H9 (cell line): Measurements from ENCODE around the gene PPM1J. TPM values are rescaled to one million over a fixed set of nuclear protein-coding genes. Genes with fewer than 3 reads are reported as not detected.

Source experiments
- DNase-seq: peaks from one replicate; pipeline ENCODE4 v3.0.0-alpha.2; 2017
- H2AFZ ChIP-seq: one replicate; pipeline ENCODE4 v1.6.1; 2013; ENCODE audit warnings: mild to moderate bottlenecking, low read length, control low read depth, moderate library complexity
- H2AK5ac ChIP-seq: 2 replicates; pipeline ENCODE4 v1.6.1; 2013; ENCODE audit warnings: low read length, control low read depth, mixed read lengths; ENCODE audit not compliant: insufficient read length
- H2BK120ac ChIP-seq: one replicate; pipeline ENCODE4 v1.6.1; 2013; ENCODE audit warnings: low read depth, mild to moderate bottlenecking, low read length, control low read depth, inconsistent platforms; ENCODE audit not compliant: poor library complexity, severe bottlenecking
- H2BK12ac ChIP-seq: 2 replicates; pipeline ENCODE4 v1.6.1; 2013; ENCODE audit warnings: low read length, control low read depth, mixed read lengths, low read depth; ENCODE audit not compliant: insufficient read length
- H2BK15ac ChIP-seq: 2 replicates; pipeline ENCODE4 v1.6.1; 2013; ENCODE audit warnings: low read depth, low read length, control low read depth
- H2BK20ac ChIP-seq: one replicate; pipeline ENCODE4 v1.6.1; 2013; ENCODE audit warnings: low read depth, mild to moderate bottlenecking, low read length, control low read depth, inconsistent platforms; ENCODE audit not compliant: poor library complexity, severe bottlenecking
- H2BK5ac ChIP-seq: 2 replicates; pipeline ENCODE4 v1.6.1; 2013; ENCODE audit warnings: low read length, control low read depth, mixed read lengths; ENCODE audit not compliant: insufficient read length
- H3K14ac ChIP-seq: 2 replicates; pipeline ENCODE4 v1.6.1; 2013; ENCODE audit warnings: low read length, control low read depth; ENCODE audit not compliant: insufficient read depth
- H3K18ac ChIP-seq: 2 replicates; pipeline ENCODE4 v1.6.1; 2013; ENCODE audit warnings: low read depth, mild to moderate bottlenecking, mixed read lengths, low read length, control low read depth; ENCODE audit not compliant: insufficient read length
- H3K23ac ChIP-seq: 2 replicates; pipeline ENCODE4 v1.6.1; 2013; ENCODE audit warnings: low read length, control low read depth, mixed read lengths, low read depth; ENCODE audit not compliant: insufficient read length
- H3K23me2 ChIP-seq: 2 replicates; pipeline ENCODE4 v1.6.1; 2013; ENCODE audit warnings: low read depth, mild to moderate bottlenecking, mixed read lengths, low read length, control low read depth; ENCODE audit not compliant: insufficient read length, poor library complexity, severe bottlenecking
- H3K27ac ChIP-seq: 2 replicates; pipeline ENCODE4 v1.5.1; 2013; ENCODE audit warnings: low read length, control low read depth, mixed read lengths, low read depth; ENCODE audit not compliant: insufficient read length
- H3K27me3 ChIP-seq: 2 replicates; pipeline ENCODE4 v1.6.1; 2013; ENCODE audit warnings: low read length, control low read depth, inconsistent platforms; ENCODE audit not compliant: insufficient read depth
- H3K4ac ChIP-seq: 2 replicates; pipeline ENCODE4 v1.6.1; 2013; ENCODE audit warnings: low read depth, mild to moderate bottlenecking, control low read depth, inconsistent platforms, low read length, moderate library complexity
- H3K4me1 ChIP-seq: 2 replicates; pipeline ENCODE4 v1.6.1; 2013; ENCODE audit warnings: low read length, control low read depth, inconsistent platforms; ENCODE audit not compliant: insufficient read depth
- H3K4me2 ChIP-seq: 2 replicates; pipeline ENCODE4 v1.6.1; 2013; ENCODE audit warnings: low read length, control low read depth, mixed read lengths; ENCODE audit not compliant: insufficient read length, insufficient read depth
- H3K56ac ChIP-seq: 2 replicates; pipeline ENCODE4 v1.6.1; 2013; ENCODE audit warnings: low read depth, mild to moderate bottlenecking, mixed read lengths, low read length, control low read depth; ENCODE audit not compliant: insufficient read length
- H3K79me1 ChIP-seq: 2 replicates; pipeline ENCODE4 v1.6.1; 2013; ENCODE audit warnings: low read depth, mild to moderate bottlenecking, moderate library complexity, low read length, control low read depth, inconsistent platforms; ENCODE audit not compliant: insufficient read depth, poor library complexity, severe bottlenecking
- H3K79me2 ChIP-seq: 2 replicates; pipeline ENCODE4 v1.6.1; 2013; ENCODE audit warnings: low read length, control low read depth, inconsistent platforms; ENCODE audit not compliant: insufficient read depth
- H3K9ac ChIP-seq: 2 replicates; pipeline ENCODE4 v1.6.1; 2013; ENCODE audit warnings: low read length, control low read depth, mixed read lengths; ENCODE audit not compliant: insufficient read length; ENCODE audit errors: extremely low read depth
- H3K9me3 ChIP-seq: one replicate; pipeline ENCODE4 v1.6.1; 2013; ENCODE audit warnings: low read depth, low read length, inconsistent platforms; ENCODE audit not compliant: control insufficient read depth
- H3T11ph ChIP-seq: one replicate; pipeline ENCODE4 v1.6.1; 2013; ENCODE audit warnings: mild to moderate bottlenecking, low read length, control low read depth, inconsistent platforms
- H4K20me1 ChIP-seq: one replicate; pipeline ENCODE4 v1.6.1; 2013; ENCODE audit not compliant: control insufficient read depth, insufficient read length, insufficient read depth
- H4K5ac ChIP-seq: 2 replicates; pipeline ENCODE4 v1.6.1; 2013; ENCODE audit warnings: low read depth, mild to moderate bottlenecking, mixed read lengths, low read length, control low read depth; ENCODE audit not compliant: insufficient read length
- H4K8ac ChIP-seq: replicated peaks from 2 replicates; pipeline ENCODE4 v1.6.1; 2013; ENCODE audit warnings: low read length, control low read depth, mixed read lengths, low read depth; ENCODE audit not compliant: insufficient read length
- H4K91ac ChIP-seq: 2 replicates; pipeline ENCODE4 v1.6.1; 2013; ENCODE audit warnings: low read depth, mild to moderate bottlenecking, moderate library complexity, mixed read lengths, low read length, control low read depth; ENCODE audit not compliant: insufficient read length
- H3K27ac Mint-ChIP-seq, 3 experiments: 2 replicates in 2 of 3; 3 replicates in 1 of 3; pipeline ENCODE4 v1.8.0; 2020 to 2021; ENCODE audit warnings: mixed read lengths in 3 of 3, mild to moderate bottlenecking in 1 of 3, moderate library complexity in 1 of 3
- H3K27me3 Mint-ChIP-seq: 2 replicates; pipeline ENCODE4 v1.8.0; 2021; ENCODE audit warnings: low read depth, mild to moderate bottlenecking, moderate library complexity, mixed read lengths
- H3K36me3 Mint-ChIP-seq, 3 experiments: 2 replicates in 2 of 3; 3 replicates in 1 of 3; pipeline ENCODE4 v1.8.0; 2020 to 2021; ENCODE audit warnings: low read depth in 3 of 3, mixed read lengths in 3 of 3; ENCODE audit not compliant: insufficient read depth in 1 of 3
- H3K4me1 Mint-ChIP-seq, 2 experiments: 2 replicates each; pipeline ENCODE4 v1.8.0; 2020; ENCODE audit warnings: mixed read lengths in 2 of 2
- H3K4me3 Mint-ChIP-seq, 2 experiments: 2 replicates in 1 of 2; 3 replicates in 1 of 2; pipeline ENCODE4 v1.8.0; 2020 to 2021; ENCODE audit warnings: mild to moderate bottlenecking in 2 of 2, mixed read lengths in 2 of 2, moderate library complexity in 1 of 2
- H3K9me3 Mint-ChIP-seq, 2 experiments: 2 replicates in 1 of 2; 3 replicates in 1 of 2; pipeline ENCODE4 v1.8.0; 2020; ENCODE audit warnings: mild to moderate bottlenecking in 2 of 2, mixed read lengths in 2 of 2, moderate library complexity in 1 of 2
- WGBS: extraction: QIAGEN DNeasy Blood & Tissue Kit; methylation state at CpG from one replicate; pipeline ENCODE4 v1.1.7; 2013; ENCODE audit warnings: missing lambda C conversion rate, low lambda C conversion rate, mixed read lengths; ENCODE audit not compliant: insufficient read length; ENCODE audit errors: extremely low coverage; 5-methylcytosine and 5-hydroxymethylcytosine counted together
- total RNA-seq: library from RNA; stranded (reverse); gene quantifications from 2 replicates; pipeline ENCODE4 v1.2.1, GENCODE V29; 2021
- TF ChIP-seq, protein P1 (sequence below): fragments of 200-600 bp; sonication (generic); conservative IDR thresholded peaks from 3 replicates; pipeline ENCODE4 v1.8.0; 2021; ENCODE audit warnings: antibody characterized with exemption, mild to moderate bottlenecking

PPM1J gene
- total RNA-seq, 1 experiment from 2014 or later = 12.7 TPM

DNA sequence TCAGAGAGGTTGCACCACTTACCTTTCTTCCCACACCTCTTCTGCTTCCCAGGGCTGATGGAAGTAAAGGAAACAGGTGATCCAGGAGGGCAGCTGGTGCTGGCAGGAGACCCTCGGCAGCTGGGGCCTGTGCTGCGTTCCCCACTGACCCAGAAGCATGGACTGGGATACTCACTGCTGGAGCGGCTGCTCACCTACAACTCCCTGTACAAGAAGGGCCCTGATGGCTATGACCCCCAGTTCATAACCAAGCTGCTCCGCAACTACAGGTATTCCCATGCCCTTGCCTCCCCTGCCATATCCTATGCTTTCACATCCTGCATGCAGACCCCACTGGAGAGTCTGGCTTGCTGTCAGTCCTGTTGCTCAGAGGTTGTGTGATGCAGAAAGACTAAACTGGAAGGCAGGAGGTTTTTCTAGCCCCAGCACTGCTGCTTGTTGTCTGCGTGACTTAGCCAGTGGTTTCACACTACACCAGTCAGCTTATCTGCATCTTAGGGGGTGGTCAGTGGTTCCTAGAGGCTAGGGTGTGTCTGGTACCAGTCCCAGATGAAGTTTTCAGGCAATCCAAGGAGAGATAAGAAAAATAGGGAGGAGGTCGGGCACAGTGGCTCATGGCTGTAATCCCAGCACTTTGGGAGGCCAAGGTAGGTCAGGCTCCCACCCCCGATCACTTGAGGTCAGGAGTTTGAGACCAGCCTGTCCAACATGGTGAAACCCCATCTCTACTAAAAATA, 18.4 kb downstream of the PPM1J start:
- Histone ChIP-seq H2AK5ac (no peak overlapping the region), H3K4me1 (peaks cover 4% of the 10 kb centered on the region; the same call in 1 of the 2 replicates), H3K23me2 (no peaks in the 10 kb centered on the region), H4K8ac (no peak overlapping the region), H3K27me3 (peaks cover 3% of the 10 kb centered on the region; the same call in 1 of the 2 replicates), H3K23ac (no peak overlapping the region), H3K79me2 (no peaks in the 10 kb centered on the region), H2BK120ac (no peak overlapping the region), H3K27ac (no peak overlapping the region), H2BK12ac (no peak overlapping the region), H2BK20ac (no peak overlapping the region), H3K56ac (no peak overlapping the region), H3K9me3 (no peaks in the 10 kb centered on the region), H2BK15ac (no peak overlapping the region), H4K20me1 (peaks cover 4% of the 10 kb centered on the region), H3K79me1 (no peaks in the 10 kb centered on the region), H3T11ph (no peak overlapping the region), H2BK5ac (no peak overlapping the region), H2AFZ (no peak overlapping the region), H4K91ac (no peak overlapping the region), H3K4ac (no peak overlapping the region), H3K4me2 (no peak overlapping the region), H3K18ac (no peak overlapping the region), H3K9ac (no peak overlapping the region), H3K14ac (no peak overlapping the region), H4K5ac (no peak overlapping the region)
- H3K27ac Mint-ChIP-seq = no peak overlapping the region
- DNase-seq = no peak
- no peak overlapping the region for H3K4me3 Mint-ChIP-seq
- H3K27me3 Mint-ChIP-seq = peaks cover 18% of the 10 kb centered on the region
- TF ChIP-seq, protein P1, sequence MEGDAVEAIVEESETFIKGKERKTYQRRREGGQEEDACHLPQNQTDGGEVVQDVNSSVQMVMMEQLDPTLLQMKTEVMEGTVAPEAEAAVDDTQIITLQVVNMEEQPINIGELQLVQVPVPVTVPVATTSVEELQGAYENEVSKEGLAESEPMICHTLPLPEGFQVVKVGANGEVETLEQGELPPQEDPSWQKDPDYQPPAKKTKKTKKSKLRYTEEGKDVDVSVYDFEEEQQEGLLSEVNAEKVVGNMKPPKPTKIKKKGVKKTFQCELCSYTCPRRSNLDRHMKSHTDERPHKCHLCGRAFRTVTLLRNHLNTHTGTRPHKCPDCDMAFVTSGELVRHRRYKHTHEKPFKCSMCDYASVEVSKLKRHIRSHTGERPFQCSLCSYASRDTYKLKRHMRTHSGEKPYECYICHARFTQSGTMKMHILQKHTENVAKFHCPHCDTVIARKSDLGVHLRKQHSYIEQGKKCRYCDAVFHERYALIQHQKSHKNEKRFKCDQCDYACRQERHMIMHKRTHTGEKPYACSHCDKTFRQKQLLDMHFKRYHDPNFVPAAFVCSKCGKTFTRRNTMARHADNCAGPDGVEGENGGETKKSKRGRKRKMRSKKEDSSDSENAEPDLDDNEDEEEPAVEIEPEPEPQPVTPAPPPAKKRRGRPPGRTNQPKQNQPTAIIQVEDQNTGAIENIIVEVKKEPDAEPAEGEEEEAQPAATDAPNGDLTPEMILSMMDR = no peak
- peaks cover 35 to 45% of the 10 kb centered on the region in 2 experiments for H3K4me1 Mint-ChIP-seq
- peaks cover 35 to 81% (median 77%) of the 10 kb centered on the region in 3 experiments; a peak in 6 of 7 replicates for H3K36me3 Mint-ChIP-seq
- WGBS = no CpG with 5 or more reads among the region's 7 CpGs
- no peaks in the 10 kb centered on the region for H3K9me3 Mint-ChIP-seq
